HuH-7.5 (cell line): Measurements from ENCODE around the gene CCDC158.
"Not testable (repeated sequence)": the region's sequence is repeated elsewhere in the genome, so short reads cannot be mapped to it uniquely, and the experiment has no call there.

Experiments used
- DNase-seq: peaks from one replicate; pipeline ENCODE4 v3.0.0; 2011; ENCODE audit warnings: low spot score

The CCDC158 gene

GRCh38 chr4:76373919-76374552, 46.9 kb downstream of the CCDC158 start:
- no peak for DNase-seq

- DNase-seq, result no peak
Measured at GRCh38 chr4:76366737-76367136, 54.2 kb downstream of the CCDC158 start.

GRCh38 chr4:76365636-76366035, 55.3 kb downstream of the CCDC158 start:
- DNase-seq, result no peak

- no peak for DNase-seq
Measured at GRCh38 chr4:76364763-76365162, 56.2 kb downstream of the CCDC158 start.

- DNase-seq, result no peak
Measured at GRCh38 chr4:76363556-76364290, 57.2 kb downstream of the CCDC158 start.

GRCh38 chr4:76361689-76362412, 59.1 kb downstream of the CCDC158 start:
- DNase-seq, result no peak

GRCh38 chr4:76359881-76360466, 61.0 kb downstream of the CCDC158 start:
- DNase-seq, result not testable (repeated sequence)

- no peak for DNase-seq
Measured at GRCh38 chr4:76357981-76358380, 63.0 kb downstream of the CCDC158 start.

- DNase-seq, result no peak
Measured at GRCh38 chr4:76354517-76355473, 66.1 kb downstream of the CCDC158 start.

GRCh38 chr4:76342803-76343202, 78.1 kb downstream of the CCDC158 start:
- DNase-seq, result no peak

- DNase-seq, result no peak
Measured at GRCh38 chr4:76342191-76342590, 78.8 kb downstream of the CCDC158 start.

GRCh38 chr4:76341063-76341462, 79.9 kb downstream of the CCDC158 start:
- DNase-seq, result no peak

- no peak for DNase-seq
Measured at GRCh38 chr4:76339364-76339763, 81.6 kb downstream of the CCDC158 start.

- no peak for DNase-seq
Measured at GRCh38 chr4:76334885-76335284, 86.1 kb downstream of the CCDC158 start.

- DNase-seq, result no peak
Measured at GRCh38 chr4:76326515-76326914, 94.4 kb downstream of the CCDC158 start.

GRCh38 chr4:76325072-76325471, 95.9 kb downstream of the CCDC158 start:
- DNase-seq, result no peak

- DNase-seq, result no peak
Measured at GRCh38 chr4:76322236-76322635, 98.7 kb downstream of the CCDC158 start.

GRCh38 chr4:76316131-76316530, 104.8 kb downstream of the CCDC158 start:
- DNase-seq, result no peak

- DNase-seq, result no peak
Measured at GRCh38 chr4:76315267-76315918, 105.5 kb downstream of the CCDC158 start.

GRCh38 chr4:76313547-76313946, 107.4 kb downstream of the CCDC158 start:
- DNase-seq, result no peak

GRCh38 chr4:76312457-76312856, 108.5 kb downstream of the CCDC158 start:
- DNase-seq, result no peak
